ENCODE data around the gene CORIN.

- TF ChIP-seq, protein P1, sequence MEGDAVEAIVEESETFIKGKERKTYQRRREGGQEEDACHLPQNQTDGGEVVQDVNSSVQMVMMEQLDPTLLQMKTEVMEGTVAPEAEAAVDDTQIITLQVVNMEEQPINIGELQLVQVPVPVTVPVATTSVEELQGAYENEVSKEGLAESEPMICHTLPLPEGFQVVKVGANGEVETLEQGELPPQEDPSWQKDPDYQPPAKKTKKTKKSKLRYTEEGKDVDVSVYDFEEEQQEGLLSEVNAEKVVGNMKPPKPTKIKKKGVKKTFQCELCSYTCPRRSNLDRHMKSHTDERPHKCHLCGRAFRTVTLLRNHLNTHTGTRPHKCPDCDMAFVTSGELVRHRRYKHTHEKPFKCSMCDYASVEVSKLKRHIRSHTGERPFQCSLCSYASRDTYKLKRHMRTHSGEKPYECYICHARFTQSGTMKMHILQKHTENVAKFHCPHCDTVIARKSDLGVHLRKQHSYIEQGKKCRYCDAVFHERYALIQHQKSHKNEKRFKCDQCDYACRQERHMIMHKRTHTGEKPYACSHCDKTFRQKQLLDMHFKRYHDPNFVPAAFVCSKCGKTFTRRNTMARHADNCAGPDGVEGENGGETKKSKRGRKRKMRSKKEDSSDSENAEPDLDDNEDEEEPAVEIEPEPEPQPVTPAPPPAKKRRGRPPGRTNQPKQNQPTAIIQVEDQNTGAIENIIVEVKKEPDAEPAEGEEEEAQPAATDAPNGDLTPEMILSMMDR (IDR thresholded peaks at IDR 0.05), result no peak
- no peak for TF ChIP-seq POLR2A (IDR thresholded peaks at IDR 0.05)
Measured at GRCh38 chr4:47746122-47746521, 91.7 kb downstream of the CORIN start.
